Activated CD4-positive, alpha-beta T cell treated with anti-CD3 and anti-CD28 coated beads for 1 hour (primary cell): ENCODE data around the gene SCGB1C2.
"Not testable (repeated sequence)": the region's sequence is repeated elsewhere in the genome, so short reads cannot be mapped to it uniquely, and the experiment has no call there.

ENCODE experiments used
- DNase-seq: peaks from one replicate; pipeline ENCODE4 v3.0.0-alpha.2; 2020

Gene SCGB1C2

GRCh38 chr17:137166-137807, at the start of gene SCGB1C2:
Gene SCGB1C2, plus strand, starts transcription at chr17:137569. Its CDS starts 22 bp downstream, at chr17:137591.
- not testable (repeated sequence) for DNase-seq

- not testable (repeated sequence) for DNase-seq
Measured at GRCh38 chr17:113111-113510, 24.3 kb upstream of the SCGB1C2 start.

GRCh38 chr17:118339-118917, 18.9 kb upstream of the SCGB1C2 start:
- not testable (repeated sequence) for DNase-seq

- DNase-seq = not testable (repeated sequence)
Measured at GRCh38 chr17:133932-134331, 3.4 kb upstream of the SCGB1C2 start.

GRCh38 chr17:134332-134785, 3.0 kb upstream of the SCGB1C2 start:
- not testable (repeated sequence) for DNase-seq

- not testable (repeated sequence) for DNase-seq
Measured at GRCh38 chr17:135022-135421, 2.3 kb upstream of the SCGB1C2 start.

- DNase-seq = not testable (repeated sequence)
Measured at GRCh38 chr17:135895-136294, 1.5 kb upstream of the SCGB1C2 start.

- peak; percentile 68 for DNase-seq
Measured at GRCh38 chr17:136531-136930, 838 bp upstream of the SCGB1C2 start.

GRCh38 chr17:139401-140205, 2.2 kb downstream of the SCGB1C2 start:
- not testable (repeated sequence) for DNase-seq

GRCh38 chr17:142102-142661, 4.8 kb downstream of the SCGB1C2 start:
- no peak for DNase-seq

GRCh38 chr17:142876-143784, 5.8 kb downstream of the SCGB1C2 start:
- no peak for DNase-seq

- peak; percentile 81 for DNase-seq
Measured at GRCh38 chr17:143785-144281, 6.5 kb downstream of the SCGB1C2 start.

- no peak for DNase-seq
Measured at GRCh38 chr17:144936-145670, 7.7 kb downstream of the SCGB1C2 start.

- no peak for DNase-seq
Measured at GRCh38 chr17:145671-146541, 8.5 kb downstream of the SCGB1C2 start.

- no peak for DNase-seq
Measured at GRCh38 chr17:146546-146945, 9.2 kb downstream of the SCGB1C2 start.

- DNase-seq = no peak
Measured at GRCh38 chr17:146983-147761, 9.8 kb downstream of the SCGB1C2 start.

GRCh38 chr17:147796-148740, 10.7 kb downstream of the SCGB1C2 start:
- DNase-seq = no peak

- DNase-seq = no peak
Measured at GRCh38 chr17:148757-149156, 11.4 kb downstream of the SCGB1C2 start.
